Measurements from ENCODE around the gene PHKB.

The PHKB gene

GRCh38 chr16:47750371-47750770 lies 289.2 kb downstream of the PHKB start:
- in situ Hi-C loops (cut with MboI; ENCODE audit: low sequenced_read_pairs), result no loop called here
- H3K36me3 ChIP-seq (replicated peaks), result no peaks in the 10 kb centered on the region
- H3K27me3 ChIP-seq (ENCODE audit: low read depth), result no peaks in the 10 kb centered on the region
- H3K4me3 ChIP-seq, result no peak overlapping the region
- H3K9me3 ChIP-seq, result no peaks in the 10 kb centered on the region
- no peak for DNase-seq (ENCODE audit: low spot score in 2 of 2)
- H3K4me1 ChIP-seq, result peaks cover 4% of the 10 kb centered on the region; the same call in 1 of the 2 replicates

Data from HAP-1 (cell line).